Measurements from ENCODE around the gene GAK. TPM values are rescaled to one million over a fixed set of nuclear protein-coding genes. Genes with fewer than 3 reads are reported as not detected.

Gene GAK
- total RNA-seq, 2 experiments from 2014 or later = 92.8 to 98.9 TPM

DNA sequence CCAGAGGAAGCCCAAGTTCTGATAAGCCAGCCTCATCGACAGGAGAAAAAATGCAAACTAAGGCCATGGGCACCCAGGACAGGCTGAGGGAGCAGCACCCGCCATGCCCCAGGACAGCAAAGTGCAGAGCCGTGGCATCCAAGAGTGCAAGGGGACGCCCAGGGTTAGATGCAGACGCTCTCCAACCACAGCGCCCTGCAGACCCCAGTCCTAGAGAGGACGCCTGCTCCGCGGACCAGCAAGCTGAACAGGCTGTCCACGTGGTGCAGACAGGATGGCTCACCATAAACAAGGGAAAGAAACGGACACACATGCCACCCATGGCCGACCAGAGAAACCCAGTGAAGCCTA is 32.6 kb downstream of the GAK start:
- Mint-ChIP-seq H3K9me3 (no peaks in the 10 kb centered on the region), H3K4me3 (no peak overlapping the region), H3K27ac (no peak overlapping the region), H3K4me1 (no peaks in the 10 kb centered on the region), H3K36me3 (peaks cover 2% of the 10 kb centered on the region), H3K27me3 (no peaks in the 10 kb centered on the region)
- DNase-seq = no peak

DNA sequence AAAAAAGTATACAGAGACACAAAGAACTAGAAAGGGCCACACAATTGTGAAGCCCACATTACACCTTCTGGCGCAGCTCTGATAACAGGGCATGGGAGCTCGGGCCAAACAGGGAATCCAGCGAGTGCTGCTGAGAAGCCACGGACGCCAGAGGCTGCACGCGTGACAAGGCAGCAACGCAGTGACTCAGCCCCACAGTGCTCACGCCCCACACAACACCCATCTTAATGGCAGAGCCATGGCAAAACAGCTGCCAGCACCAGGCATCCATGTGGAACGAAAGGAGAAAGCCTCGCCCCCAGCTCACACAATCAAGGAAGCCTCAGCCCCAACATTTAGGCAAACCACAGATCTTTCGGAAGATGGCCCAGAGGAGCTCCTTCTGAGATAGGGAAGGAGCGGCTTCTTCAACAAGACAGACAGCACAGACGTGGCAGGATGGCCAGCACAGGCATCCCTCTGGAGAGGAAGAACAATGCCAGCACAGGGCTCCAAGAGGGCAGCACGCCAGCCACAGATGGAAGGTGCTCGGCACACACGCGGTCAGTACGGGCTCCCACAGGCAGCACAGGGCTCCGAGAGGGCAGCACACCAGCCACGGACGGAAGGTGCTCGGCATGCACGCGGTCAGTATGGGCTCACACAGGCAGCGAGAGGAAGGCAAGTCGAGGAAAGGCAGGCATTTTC is 33.1 kb downstream of the GAK start:
- Mint-ChIP-seq H3K27me3 (no peaks in the 10 kb centered on the region), H3K36me3 (peaks cover 2% of the 10 kb centered on the region), H3K4me3 (no peak overlapping the region), H3K27ac (no peak overlapping the region), H3K9me3 (no peaks in the 10 kb centered on the region), H3K4me1 (no peaks in the 10 kb centered on the region)
- DNase-seq = no peak

DNA sequence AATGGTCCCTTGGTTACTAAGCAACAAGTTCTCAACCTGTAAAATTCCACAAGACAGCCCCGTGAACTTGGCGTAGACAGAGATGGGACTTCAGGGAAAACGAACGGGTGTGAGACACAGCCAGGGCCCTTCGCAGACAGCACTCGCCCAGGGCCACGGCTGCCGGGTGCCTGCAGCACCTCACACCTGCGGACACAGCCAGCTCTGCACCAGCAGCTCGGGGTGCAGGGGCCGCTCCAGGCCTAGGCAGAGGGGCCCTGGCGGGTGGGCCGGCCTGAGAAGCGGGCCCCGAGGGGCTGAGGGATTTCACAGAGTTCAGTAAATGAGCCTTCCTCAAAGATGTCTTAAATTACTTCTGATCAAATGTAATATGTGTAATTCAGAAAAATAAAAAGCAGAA is 34.0 kb downstream of the GAK start:
- Mint-ChIP-seq H3K4me3 (no peak overlapping the region), H3K4me1 (no peaks in the 10 kb centered on the region), H3K27ac (no peak overlapping the region), H3K36me3 (peaks cover 2% of the 10 kb centered on the region), H3K9me3 (no peaks in the 10 kb centered on the region), H3K27me3 (no peaks in the 10 kb centered on the region)
- DNase-seq = no peak

DNA sequence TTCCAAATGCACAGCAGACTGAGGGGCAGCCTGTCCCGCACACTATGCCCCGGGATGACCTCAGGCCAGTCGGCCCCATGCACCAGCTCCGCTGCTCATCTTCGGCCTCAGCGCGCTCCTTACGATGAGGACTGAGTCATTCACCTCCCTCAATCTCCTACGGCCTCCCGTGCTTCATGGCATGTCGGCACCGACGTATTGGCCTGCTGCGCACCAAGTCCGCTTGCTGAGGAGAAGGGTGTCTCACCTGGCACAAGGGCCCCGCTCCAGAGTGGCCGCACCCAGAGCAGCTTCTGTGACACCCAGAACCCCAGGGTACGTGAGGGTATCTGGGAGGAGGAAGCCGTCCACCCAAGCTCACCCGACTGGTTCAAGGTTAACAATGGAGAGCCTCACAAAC is 35.5 kb downstream of the GAK start:
- DNase-seq = no peak
- Mint-ChIP-seq H3K27ac (no peak overlapping the region), H3K4me3 (no peak overlapping the region), H3K27me3 (no peaks in the 10 kb centered on the region), H3K9me3 (no peaks in the 10 kb centered on the region), H3K36me3 (peaks cover 2% of the 10 kb centered on the region), H3K4me1 (no peaks in the 10 kb centered on the region)

DNA sequence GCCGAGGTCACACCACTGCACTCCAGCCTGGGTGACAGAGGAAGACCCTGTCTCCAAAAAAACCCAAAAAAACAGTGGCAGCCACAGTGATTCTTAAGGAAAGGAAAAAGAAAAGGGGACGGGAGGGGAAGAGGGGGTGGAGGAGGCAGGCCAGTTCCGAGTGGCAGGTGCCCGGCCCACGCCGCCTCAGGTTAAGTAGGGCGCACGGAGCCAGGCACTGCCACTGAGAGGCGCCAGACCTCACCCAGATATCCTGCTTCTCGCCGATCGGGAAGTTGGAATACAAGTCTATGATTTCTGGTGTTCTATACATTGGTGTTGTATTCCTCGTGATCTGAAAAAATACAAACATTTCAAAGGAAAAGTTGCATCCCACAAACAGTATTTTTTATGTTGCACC is 35.9 kb downstream of the GAK start:
- H3K27me3 Mint-ChIP-seq = no peaks in the 10 kb centered on the region
- H3K27ac Mint-ChIP-seq = no peak overlapping the region
- H3K4me1 Mint-ChIP-seq = no peaks in the 10 kb centered on the region
- peaks cover 2% of the 10 kb centered on the region for H3K36me3 Mint-ChIP-seq
- no peaks in the 10 kb centered on the region for H3K9me3 Mint-ChIP-seq
- no peak for DNase-seq
- no peak overlapping the region for H3K4me3 Mint-ChIP-seq

DNA sequence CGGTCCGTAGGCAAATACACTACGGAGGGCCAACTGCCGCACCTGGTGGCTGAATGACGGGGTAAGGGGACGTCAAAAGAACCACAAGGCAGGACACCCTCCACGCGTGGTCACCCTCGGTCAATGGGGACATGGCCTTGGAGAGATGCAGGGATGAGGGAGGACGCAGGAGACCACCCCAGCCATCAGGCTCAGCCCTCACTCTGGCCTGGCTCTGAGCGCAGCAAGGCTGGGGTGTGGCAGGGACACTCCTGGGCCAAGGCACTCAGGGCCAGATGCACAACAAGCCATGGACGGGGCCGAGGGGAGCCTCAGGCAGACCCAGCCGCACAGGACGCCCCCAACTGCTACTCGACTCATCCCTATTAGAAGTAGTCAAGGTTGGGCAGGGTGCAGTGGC is 36.5 kb downstream of the GAK start:
- H3K4me3 Mint-ChIP-seq = no peak overlapping the region
- peaks cover 3% of the 10 kb centered on the region for H3K36me3 Mint-ChIP-seq
- H3K9me3 Mint-ChIP-seq = no peaks in the 10 kb centered on the region
- H3K27me3 Mint-ChIP-seq = no peaks in the 10 kb centered on the region
- H3K4me1 Mint-ChIP-seq = no peaks in the 10 kb centered on the region
- H3K27ac Mint-ChIP-seq = no peak overlapping the region
- DNase-seq = no peak

DNA sequence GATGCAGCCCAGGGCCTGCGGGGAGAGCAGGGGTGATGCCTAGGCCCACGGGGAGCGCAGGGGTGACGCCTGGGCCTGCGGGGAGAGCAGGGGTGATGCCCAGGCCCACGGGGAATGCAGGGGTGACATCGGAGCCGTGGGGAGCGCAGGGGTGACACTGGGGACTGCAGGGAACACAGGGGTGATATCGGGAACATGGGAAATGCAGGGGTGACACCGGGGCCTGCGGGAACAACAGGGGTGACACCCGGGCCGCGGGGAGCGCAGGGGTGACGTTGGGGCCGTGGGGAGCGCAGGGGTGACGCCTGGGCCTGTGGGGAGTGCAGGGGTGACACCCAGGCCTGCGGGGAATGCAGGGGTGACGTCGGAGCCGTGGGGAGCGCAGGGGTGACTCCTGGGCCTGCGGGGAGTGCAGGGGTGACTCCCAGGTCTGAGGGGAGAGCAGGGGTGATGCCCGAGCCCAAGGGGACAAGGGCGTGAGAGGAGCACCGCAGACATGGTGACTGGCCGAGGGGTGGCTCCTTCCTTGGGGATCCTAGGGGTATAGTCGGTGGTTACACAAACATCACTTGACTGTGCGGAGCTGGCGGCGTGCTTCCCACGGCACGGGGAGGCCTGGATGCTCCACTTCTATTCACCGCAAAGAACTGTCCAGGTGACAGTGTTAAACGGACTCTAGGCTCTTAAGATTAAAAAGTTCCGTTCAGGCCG is 38.0 kb downstream of the GAK start:
- no peaks in the 10 kb centered on the region for H3K27me3 Mint-ChIP-seq
- no peaks in the 10 kb centered on the region for H3K9me3 Mint-ChIP-seq
- H3K36me3 Mint-ChIP-seq = peaks cover 3% of the 10 kb centered on the region
- no peak overlapping the region for H3K27ac Mint-ChIP-seq
- no peaks in the 10 kb centered on the region for H3K4me1 Mint-ChIP-seq
- no peak for DNase-seq
- no peak overlapping the region for H3K4me3 Mint-ChIP-seq

DNA sequence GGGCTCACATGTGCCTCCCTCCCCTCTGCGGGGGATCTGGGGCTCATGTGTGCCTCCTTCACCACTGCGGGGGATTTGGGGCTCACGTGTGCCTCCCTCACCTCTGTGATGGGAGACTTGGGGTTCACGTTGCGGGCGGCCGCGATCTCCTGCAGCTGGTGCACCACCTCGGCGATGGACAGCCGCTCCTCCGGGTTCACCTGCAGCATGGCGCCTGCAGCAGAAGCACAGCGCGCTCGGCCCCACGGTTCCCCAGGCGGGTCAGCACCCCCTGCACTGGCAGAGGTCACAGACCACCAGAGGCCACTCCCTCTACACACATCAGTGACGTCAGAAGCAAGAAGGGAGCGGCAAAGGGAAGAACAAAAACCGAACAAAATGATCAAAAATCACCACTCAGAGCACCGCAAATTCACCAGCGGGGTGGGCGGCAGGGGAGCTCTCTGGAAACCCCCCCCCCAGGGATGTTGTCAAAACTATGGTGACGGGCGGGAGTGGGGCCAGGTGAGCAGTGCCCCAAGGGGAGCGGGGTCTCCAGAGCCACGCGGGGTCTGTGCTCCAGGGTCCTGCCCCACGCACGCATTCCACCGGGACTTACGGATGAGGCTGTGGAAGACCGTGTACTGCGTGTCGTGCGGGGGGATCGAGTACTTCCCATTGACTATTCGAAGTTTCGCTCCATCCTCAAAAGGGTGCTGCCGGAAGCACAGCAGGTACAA is 38.7 kb downstream of the GAK start:
- peaks cover 3% of the 10 kb centered on the region for H3K36me3 Mint-ChIP-seq
- no peak for DNase-seq
- H3K4me1 Mint-ChIP-seq = no peaks in the 10 kb centered on the region
- H3K4me3 Mint-ChIP-seq = no peak overlapping the region
- H3K27me3 Mint-ChIP-seq = no peaks in the 10 kb centered on the region
- no peak overlapping the region for H3K27ac Mint-ChIP-seq
- H3K9me3 Mint-ChIP-seq = no peaks in the 10 kb centered on the region

DNA sequence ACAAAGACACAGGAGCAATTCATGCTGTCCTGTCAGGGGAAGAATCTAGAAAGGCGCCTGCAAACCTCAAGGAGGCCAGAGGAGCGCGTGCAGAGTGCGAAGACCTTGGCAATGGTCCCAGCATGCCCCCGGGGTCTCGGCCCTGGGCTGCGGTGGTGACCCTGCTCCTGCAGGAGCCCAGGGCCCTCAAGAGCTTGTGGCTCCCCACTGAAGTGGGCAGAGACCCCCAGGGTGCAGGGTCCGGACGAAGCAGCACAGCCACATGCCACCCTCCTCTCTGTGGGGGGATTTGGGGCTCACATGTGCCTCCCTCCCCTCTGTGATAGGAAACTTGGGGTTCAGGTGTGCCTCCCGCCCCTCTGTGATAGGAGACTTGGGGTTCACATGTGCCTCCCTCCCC is 39.3 kb downstream of the GAK start:
- Mint-ChIP-seq H3K36me3 (peaks cover 4% of the 10 kb centered on the region), H3K27me3 (no peaks in the 10 kb centered on the region), H3K4me1 (no peaks in the 10 kb centered on the region), H3K4me3 (no peak overlapping the region), H3K9me3 (no peaks in the 10 kb centered on the region), H3K27ac (no peak overlapping the region)
- DNase-seq = no peak

DNA sequence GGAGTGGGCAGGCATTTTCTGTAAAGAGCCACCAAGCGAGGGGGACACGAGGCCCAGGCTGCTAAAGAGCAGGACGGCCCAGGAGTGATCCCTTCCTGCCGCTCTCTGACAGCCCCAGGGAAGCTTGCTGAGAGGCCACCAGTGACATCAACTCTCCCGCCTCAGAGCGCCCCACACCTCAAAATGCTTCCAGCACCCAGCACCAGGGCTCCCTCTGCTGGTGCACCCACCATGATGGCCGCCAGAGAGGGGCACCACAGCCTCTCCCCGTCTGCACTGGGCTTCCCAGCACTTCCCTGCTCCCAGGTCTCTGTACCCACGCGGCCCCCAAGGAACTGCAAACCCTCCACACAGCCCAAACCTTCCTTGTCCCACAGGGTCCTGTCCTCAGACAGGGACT is 40.4 kb downstream of the GAK start:
- DNase-seq = peak; percentile 21

DNA sequence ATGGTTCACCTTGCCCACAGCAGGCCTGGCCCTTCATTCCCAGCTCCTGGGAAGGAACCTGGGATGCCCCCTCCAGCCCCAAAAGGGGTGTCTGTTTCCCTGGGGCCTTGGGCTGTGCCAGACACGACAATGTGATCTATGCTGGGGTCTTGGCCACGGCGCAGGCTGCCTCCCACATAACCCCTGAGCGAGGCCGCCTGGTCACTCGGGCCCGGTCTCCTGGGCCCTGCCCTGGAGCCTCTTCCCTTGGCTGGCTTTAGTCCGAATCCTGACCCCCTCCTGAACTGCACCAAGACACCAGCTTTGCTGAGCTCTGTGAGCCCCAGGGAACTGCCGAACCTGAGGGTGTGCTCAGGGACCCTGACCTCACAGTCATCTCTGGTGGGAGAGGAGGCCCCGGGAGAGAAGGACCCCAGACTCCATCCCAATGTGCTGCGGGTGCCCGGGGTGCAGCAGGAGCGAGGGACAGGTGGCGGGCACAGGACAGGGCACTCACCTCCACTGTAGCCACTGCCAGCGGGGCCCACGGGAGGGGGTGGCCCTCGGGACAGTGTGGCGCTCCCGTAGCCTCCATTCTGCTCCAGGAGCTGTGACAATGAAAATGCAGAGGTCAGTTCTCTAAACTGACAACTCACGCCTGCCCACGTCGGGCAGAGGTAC is 42.0 kb downstream of the GAK start:
- no peaks in the 10 kb centered on the region for H3K27me3 Mint-ChIP-seq
- peaks cover 1% of the 10 kb centered on the region for H3K9me3 Mint-ChIP-seq
- no peak overlapping the region for H3K4me3 Mint-ChIP-seq
- no peaks in the 10 kb centered on the region for H3K4me1 Mint-ChIP-seq
- H3K36me3 Mint-ChIP-seq = peaks cover 12% of the 10 kb centered on the region
- DNase-seq = no peak
- no peak overlapping the region for H3K27ac Mint-ChIP-seq

More for the DNA sequence above, 40.4 kb downstream of the GAK start:
- H3K27ac Mint-ChIP-seq = no peak overlapping the region
- peaks cover under 1% of the 10 kb centered on the region for H3K9me3 Mint-ChIP-seq
- peaks cover 13% of the 10 kb centered on the region for H3K36me3 Mint-ChIP-seq
- no peak overlapping the region for H3K4me3 Mint-ChIP-seq
- no peaks in the 10 kb centered on the region for H3K4me1 Mint-ChIP-seq
- no peaks in the 10 kb centered on the region for H3K27me3 Mint-ChIP-seq

DNA sequence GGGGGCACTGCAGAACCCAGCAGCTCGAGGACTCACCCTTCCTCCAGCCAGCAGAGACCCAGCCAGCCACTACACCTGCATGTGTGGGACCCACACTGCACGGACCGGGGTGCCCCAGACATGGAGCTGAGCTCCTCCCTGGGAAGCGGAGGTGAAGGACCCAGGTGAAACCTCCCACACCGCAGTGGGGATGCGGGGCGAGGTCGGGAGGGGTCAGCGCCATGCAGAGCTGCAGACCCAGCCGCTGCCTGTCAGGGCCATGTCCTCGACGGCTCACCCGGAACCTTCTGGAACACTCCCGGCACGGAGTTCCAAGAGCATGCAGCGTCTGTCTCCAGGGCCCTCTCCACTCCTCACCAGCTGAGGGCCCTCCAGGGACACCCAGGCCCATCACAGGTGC is 42.6 kb downstream of the GAK start:
- Mint-ChIP-seq H3K36me3 (peaks cover 12% of the 10 kb centered on the region), H3K4me3 (no peak overlapping the region), H3K27ac (no peak overlapping the region), H3K27me3 (no peaks in the 10 kb centered on the region), H3K9me3 (peaks cover 1% of the 10 kb centered on the region), H3K4me1 (no peaks in the 10 kb centered on the region)
- no peak for DNase-seq

DNA sequence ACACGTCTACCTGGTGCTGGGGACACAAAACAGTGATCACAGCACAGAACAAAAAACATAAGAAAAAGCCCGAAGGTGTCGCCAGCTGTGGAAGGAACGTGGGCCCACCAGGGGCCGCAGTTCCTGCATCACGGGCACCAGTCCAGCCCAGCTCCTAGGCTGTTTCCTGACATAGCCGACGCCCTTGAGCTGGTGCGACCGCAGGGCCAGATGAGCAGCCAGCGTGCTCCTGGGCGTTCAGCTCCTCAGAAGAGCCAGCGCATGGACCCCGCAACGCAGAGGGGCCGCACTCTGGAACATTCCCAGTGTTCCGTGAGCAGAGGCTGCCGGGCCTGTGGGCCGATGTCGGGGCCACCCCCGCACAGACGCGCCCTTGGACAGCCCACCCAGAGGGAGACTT is 44.1 kb downstream of the GAK start:
- DNase-seq = no peak
- H3K36me3 Mint-ChIP-seq = peaks cover 12% of the 10 kb centered on the region
- H3K9me3 Mint-ChIP-seq = peaks cover 1% of the 10 kb centered on the region
- H3K4me1 Mint-ChIP-seq = no peaks in the 10 kb centered on the region
- H3K4me3 Mint-ChIP-seq = no peak overlapping the region
- H3K27ac Mint-ChIP-seq = no peak overlapping the region
- H3K27me3 Mint-ChIP-seq = no peaks in the 10 kb centered on the region

DNA sequence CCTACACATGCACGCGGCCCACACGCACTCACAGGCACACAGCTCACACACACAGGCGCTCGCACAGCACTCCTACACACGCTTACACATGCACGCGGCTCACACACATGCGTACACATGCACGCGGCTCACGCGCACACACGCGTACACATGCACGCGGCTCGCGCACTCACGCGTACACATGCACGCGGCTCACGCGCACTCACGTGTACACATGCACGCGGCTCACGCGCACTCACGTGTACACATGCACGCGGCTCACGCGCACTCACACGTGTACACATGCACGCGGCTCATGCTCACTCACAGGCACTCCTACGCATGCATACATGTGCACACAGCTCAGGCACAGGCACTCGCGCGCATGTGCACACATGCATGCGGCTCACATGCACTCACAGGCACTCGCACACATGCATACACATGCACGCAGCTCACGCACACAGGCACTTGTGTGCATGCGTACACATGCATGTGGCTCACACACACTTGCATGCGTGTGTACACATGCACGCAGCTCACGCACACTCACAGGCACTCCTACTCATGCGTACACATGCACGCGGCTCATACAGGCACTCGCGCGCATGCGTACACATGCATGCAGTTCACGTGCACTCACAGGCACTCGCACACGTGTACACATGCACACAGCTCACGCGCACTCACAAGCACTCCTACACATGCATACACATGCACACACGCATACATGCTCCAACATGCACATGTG is 44.9 kb downstream of the GAK start:
- Mint-ChIP-seq H3K4me3 (no peak overlapping the region), H3K4me1 (no peaks in the 10 kb centered on the region), H3K9me3 (peaks cover 1% of the 10 kb centered on the region), H3K27me3 (no peaks in the 10 kb centered on the region), H3K27ac (no peak overlapping the region), H3K36me3 (peaks cover 12% of the 10 kb centered on the region)
- DNase-seq = no peak

DNA sequence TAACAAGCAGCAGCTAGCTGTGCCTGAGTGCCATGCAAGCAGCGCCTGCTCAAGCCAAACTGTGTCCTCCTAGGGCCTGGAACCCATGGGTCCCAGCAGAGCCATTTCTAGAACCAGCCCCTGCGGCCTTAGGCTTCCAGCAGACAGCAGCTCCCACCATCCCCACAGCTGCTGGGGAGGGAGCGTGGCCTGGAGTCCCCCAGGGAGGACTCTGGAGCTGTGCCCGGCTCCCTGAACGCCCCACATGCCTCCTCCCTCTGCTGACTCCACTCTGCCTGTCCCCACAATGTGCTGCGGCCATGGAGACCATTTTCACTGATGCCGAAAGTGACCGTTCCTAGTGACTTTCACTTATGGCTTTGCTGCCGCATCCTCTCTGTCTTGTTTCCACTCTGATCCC is 45.9 kb downstream of the GAK start:
- no peaks in the 10 kb centered on the region for H3K4me1 Mint-ChIP-seq
- H3K9me3 Mint-ChIP-seq = peaks cover 1% of the 10 kb centered on the region
- H3K27ac Mint-ChIP-seq = no peak overlapping the region
- H3K36me3 Mint-ChIP-seq = peaks cover 12% of the 10 kb centered on the region
- no peak overlapping the region for H3K4me3 Mint-ChIP-seq
- no peak for DNase-seq
- no peaks in the 10 kb centered on the region for H3K27me3 Mint-ChIP-seq

Data from activated naive CD8-positive, alpha-beta T cell treated with anti-CD3 and anti-CD28 coated beads for 36 hours (primary cell).